ENCODE measurements around the gene PHLDA3.

Gene PHLDA3

GRCh38 chr1:201424146-201424545, 44.8 kb downstream of the PHLDA3 start:
- H3K36me3 Mint-ChIP-seq (ENCODE audit: low read depth), result no peaks in the 10 kb centered on the region
- H3K4me3 Mint-ChIP-seq, result no peak overlapping the region

GRCh38 chr1:201423655-201424054, 45.3 kb downstream of the PHLDA3 start:
- H3K4me1 Mint-ChIP-seq (ENCODE audit: low read depth), result peaks cover 4% of the 10 kb centered on the region

More at GRCh38 chr1:201424146-201424545, 44.8 kb downstream of the PHLDA3 start:
- no peak for DNase-seq
- H3K9me3 Mint-ChIP-seq, result no peaks in the 10 kb centered on the region
- peaks cover 4% of the 10 kb centered on the region for H3K4me1 Mint-ChIP-seq (ENCODE audit: low read depth)
- H3K27ac Mint-ChIP-seq, result no peak overlapping the region
- peaks cover 2% of the 10 kb centered on the region for H3K27me3 Mint-ChIP-seq

GRCh38 chr1:201422436-201423030, 46.5 kb downstream of the PHLDA3 start:
- no peak overlapping the region for H3K4me3 Mint-ChIP-seq
- H3K27me3 Mint-ChIP-seq, result peaks cover 5% of the 10 kb centered on the region

More at GRCh38 chr1:201423655-201424054, 45.3 kb downstream of the PHLDA3 start:
- Mint-ChIP-seq H3K27ac (no peak overlapping the region), H3K36me3 (ENCODE audit: low read depth) (no peaks in the 10 kb centered on the region), H3K9me3 (no peaks in the 10 kb centered on the region), H3K27me3 (peaks cover 3% of the 10 kb centered on the region), H3K4me3 (no peak overlapping the region)
- DNase-seq, result no peak

DNA sequence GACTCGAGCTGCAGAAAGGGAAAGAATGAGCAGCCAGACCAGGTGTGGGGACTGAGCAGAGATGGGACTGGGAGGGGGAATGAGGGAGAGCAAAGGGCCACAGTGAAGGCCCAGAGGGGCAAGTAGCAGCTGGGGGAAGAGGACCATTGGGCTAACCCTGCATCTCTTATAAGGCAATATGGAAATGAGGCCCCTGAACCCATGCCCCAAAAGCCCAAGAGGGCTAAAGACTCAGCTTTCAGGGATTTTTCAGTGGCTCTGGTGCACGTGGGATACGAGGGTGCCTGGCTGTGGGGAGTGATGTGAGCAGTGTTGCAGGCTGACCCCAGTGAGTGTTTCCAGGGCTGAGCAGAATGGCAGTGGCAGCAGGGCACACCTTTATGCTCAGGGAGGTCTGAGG, 47.0 kb downstream of the PHLDA3 start:
- Mint-ChIP-seq H3K4me1 (ENCODE audit: low read depth) (peaks cover 4% of the 10 kb centered on the region), H3K36me3 (ENCODE audit: low read depth) (no peaks in the 10 kb centered on the region), H3K9me3 (no peaks in the 10 kb centered on the region), H3K4me3 (no peak overlapping the region), H3K27ac (no peak overlapping the region), H3K27me3 (peaks cover 5% of the 10 kb centered on the region)
- DNase-seq, result no peak

More at GRCh38 chr1:201422436-201423030, 46.5 kb downstream of the PHLDA3 start:
- Mint-ChIP-seq H3K36me3 (ENCODE audit: low read depth) (no peaks in the 10 kb centered on the region), H3K4me1 (ENCODE audit: low read depth) (peaks cover 4% of the 10 kb centered on the region), H3K27ac (no peak overlapping the region), H3K9me3 (no peaks in the 10 kb centered on the region)
- no peak for DNase-seq

- H3K9me3 Mint-ChIP-seq, result no peaks in the 10 kb centered on the region
- no peak for DNase-seq
- no peak overlapping the region for H3K27ac Mint-ChIP-seq
- peaks cover 5% of the 10 kb centered on the region for H3K27me3 Mint-ChIP-seq
- H3K36me3 Mint-ChIP-seq (ENCODE audit: low read depth), result no peaks in the 10 kb centered on the region
- no peak overlapping the region for H3K4me3 Mint-ChIP-seq
- H3K4me1 Mint-ChIP-seq (ENCODE audit: low read depth), result no peaks in the 10 kb centered on the region
Measured at GRCh38 chr1:201421041-201421440, 47.9 kb downstream of the PHLDA3 start.

- no peak overlapping the region for H3K4me3 Mint-ChIP-seq
- no peak overlapping the region for H3K27ac Mint-ChIP-seq
- no peaks in the 10 kb centered on the region for H3K4me1 Mint-ChIP-seq (ENCODE audit: low read depth)
- no peak for DNase-seq
- no peaks in the 10 kb centered on the region for H3K36me3 Mint-ChIP-seq (ENCODE audit: low read depth)
- no peaks in the 10 kb centered on the region for H3K9me3 Mint-ChIP-seq
- H3K27me3 Mint-ChIP-seq, result peaks cover 5% of the 10 kb centered on the region
Measured at GRCh38 chr1:201420608-201421002, 48.4 kb downstream of the PHLDA3 start.

- no peaks in the 10 kb centered on the region for H3K9me3 Mint-ChIP-seq
- peaks cover 8% of the 10 kb centered on the region for H3K27me3 Mint-ChIP-seq
- DNase-seq, result no peak
- H3K36me3 Mint-ChIP-seq (ENCODE audit: low read depth), result no peaks in the 10 kb centered on the region
- no peak overlapping the region for H3K4me3 Mint-ChIP-seq
- H3K27ac Mint-ChIP-seq, result no peak overlapping the region
- no peaks in the 10 kb centered on the region for H3K4me1 Mint-ChIP-seq (ENCODE audit: low read depth)
Measured at GRCh38 chr1:201419746-201420607, 49.0 kb downstream of the PHLDA3 start.

GRCh38 chr1:201419256-201419655, 49.7 kb downstream of the PHLDA3 start:
- H3K27ac Mint-ChIP-seq, result no peak overlapping the region
- no peaks in the 10 kb centered on the region for H3K9me3 Mint-ChIP-seq
- no peak for DNase-seq
- no peaks in the 10 kb centered on the region for H3K36me3 Mint-ChIP-seq (ENCODE audit: low read depth)
- peaks cover 10% of the 10 kb centered on the region for H3K27me3 Mint-ChIP-seq
- no peaks in the 10 kb centered on the region for H3K4me1 Mint-ChIP-seq (ENCODE audit: low read depth)
- no peak overlapping the region for H3K4me3 Mint-ChIP-seq

- DNase-seq, result no peak
- Mint-ChIP-seq H3K27me3 (peaks cover 10% of the 10 kb centered on the region), H3K36me3 (ENCODE audit: low read depth) (no peaks in the 10 kb centered on the region), H3K4me3 (no peak overlapping the region), H3K4me1 (ENCODE audit: low read depth) (no peaks in the 10 kb centered on the region), H3K27ac (no peak overlapping the region), H3K9me3 (no peaks in the 10 kb centered on the region)
Measured at GRCh38 chr1:201418461-201418860, 50.5 kb downstream of the PHLDA3 start.

Measured in activated T-cell treated with anti-CD3 and anti-CD28 coated beads, Interleukin-2, amount 50 U/mL, for 24 hours (primary cell).